PFSK-1 (cell line): Measurements from ENCODE around the gene ROCK1.

Experiments used
- POLR2AphosphoS5 ChIP-seq: IDR thresholded peaks from 2 replicates; pipeline ENCODE4 v1.6.1; 2012; ENCODE audit warnings: low read depth, mild to moderate bottlenecking, control low read depth, low read length, moderate library complexity
- REST ChIP-seq, 2 experiments: IDR thresholded peaks; 2 replicates each; pipeline versions ENCODE4 v1.6.1 to v1.8.0; 2011 to 2012; ENCODE audit warnings: low read depth in 2 of 2, low read length in 2 of 2, control low read depth in 1 of 2, inconsistent platforms in 1 of 2, mild to moderate bottlenecking in 1 of 2, moderate library complexity in 1 of 2; ENCODE audit not compliant: insufficient read depth in 1 of 2
- TAF1 ChIP-seq: IDR thresholded peaks from 2 replicates; pipeline ENCODE4 v1.6.1; 2012; ENCODE audit warnings: low read length, control low read depth, borderline replicate concordance; ENCODE audit not compliant: insufficient read depth

DNA sequence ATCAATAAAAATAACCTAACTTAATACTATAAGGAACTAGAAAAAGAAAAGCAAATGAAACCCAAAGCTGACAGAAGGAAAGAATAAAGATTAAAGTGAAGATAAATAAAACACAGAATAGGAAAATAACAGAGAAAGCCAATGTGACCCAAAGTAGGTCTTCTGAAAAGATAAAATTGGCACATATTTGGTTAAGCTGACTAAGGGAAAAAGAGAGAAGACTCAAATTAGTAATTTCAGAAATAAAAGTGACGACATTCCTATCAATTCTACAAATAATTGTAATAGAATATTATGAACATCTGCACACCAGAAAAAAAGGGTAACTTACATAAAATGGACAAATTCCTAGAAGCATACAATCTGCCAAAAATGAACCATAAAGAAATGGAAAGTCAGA is 30.2 kb downstream of the ROCK1 start:
- TF ChIP-seq TAF1: no peak
- TF ChIP-seq POLR2AphosphoS5: no peak
- no peak for TF ChIP-seq REST (IDR thresholded peaks at IDR 0.05; ENCODE audit: insufficient read depth in 1 of 2, low read depth in 2 of 2, low read length in 2 of 2)
